Measurements from ENCODE around the gene BABAM2. TPM values are rescaled to one million over a fixed set of nuclear protein-coding genes. Genes with fewer than 3 reads are reported as not detected.

BABAM2 gene
- total and polyA plus RNA-seq, 10 of the 15 experiments (the other 5 are each of a cell fraction or from before 2014, with no cell fraction given) = 30.7 to 59.9 (median 44.5) TPM

GRCh38 chr2:28280619-28281018 lies 390.1 kb downstream of the BABAM2 start:
- ATAC-seq (no peak), FAIRE-seq (no peak), DNase-seq (ENCODE audit: low read depth, low spot score) (no peak)
- no peak overlapping the region for H3K27ac ChIP-seq (ENCODE audit: control insufficient read depth, insufficient read depth)
- H4K20me1 ChIP-seq (ENCODE audit: control insufficient read depth, insufficient read depth) = no peaks in the 10 kb centered on the region
- RAD21 ChIA-PET (ENCODE audit: unreplicated experiment) = no interaction called here
- no peaks in the 10 kb centered on the region for H3K9me3 ChIP-seq (replicated peaks; ENCODE audit: control insufficient read depth, insufficient read depth, low read length)
- no peak overlapping the region for H2AFZ ChIP-seq (ENCODE audit: control insufficient read depth, low read depth, low read length)
- peaks cover 5% of the 10 kb centered on the region; the same call in 1 of the 2 replicates for H3K4me1 ChIP-seq (ENCODE audit: control insufficient read depth, insufficient read depth, low read length)
- no peak overlapping the region for H3K4me2 ChIP-seq (ENCODE audit: control insufficient read depth, insufficient read depth)
- H3K4me3 ChIP-seq = no peak overlapping the region
- 97% methylated on average over 4 of the region's 4 CpGs for WGBS (ENCODE audit: insufficient coverage, insufficient replicate concordance, low lambda C conversion rate, missing lambda C conversion rate)
- CTCF ChIA-PET = no interaction called here
- H3K9ac ChIP-seq (ENCODE audit: control insufficient read depth, insufficient read depth, low read length) = no peak overlapping the region
- in situ Hi-C loops (cut with MboI) (no loop called here), intact Hi-C loops (cut with micrococcal nuclease; ENCODE audit: unreplicated experiment) (no loop called here)
- no peaks in the 10 kb centered on the region for H3K36me3 ChIP-seq (ENCODE audit: control insufficient read depth in 2 of 2, insufficient read depth in 2 of 2, low read length in 1 of 2)
- TF ChIP-seq SMARCA5 (IDR thresholded peaks at IDR 0.05) (no peak), SUZ12 (IDR thresholded peaks at IDR 0.05; ENCODE audit: unreplicated experiment) (no peak), DPF2 (IDR thresholded peaks at IDR 0.05) (no peak), BMI1 (IDR thresholded peaks at IDR 0.05; ENCODE audit: borderline replicate concordance) (no peak), ATF7 (IDR thresholded peaks at IDR 0.05; ENCODE audit: low read depth) (no peak), CTCF (IDR thresholded peaks at IDR 0.05 in 2 of 3, conservative IDR thresholded peaks at IDR 0.05 in 1 of 3; ENCODE audit: control insufficient read depth in 2 of 3, extremely low read depth in 1 of 3, insufficient read depth in 1 of 3, low read depth in 3 of 3, low read length in 3 of 3) (no peak), KDM1A (IDR thresholded peaks at IDR 0.05; ENCODE audit: borderline replicate concordance) (no peak), PRDM15 (CRISPR knock-in tag; IDR thresholded peaks at IDR 0.05) (no peak), IRF5 (IDR thresholded peaks at IDR 0.05; ENCODE audit: borderline replicate concordance) (no peak), PAX8 (IDR thresholded peaks at IDR 0.05) (no peak), ESRRA (IDR thresholded peaks at IDR 0.05; ENCODE audit: low read length) (no peak), MAX (IDR thresholded peaks at IDR 0.05; ENCODE audit: low read depth, low read length) (no peak), TCF7 (IDR thresholded peaks at IDR 0.05; ENCODE audit: borderline replicate concordance) (no peak), ELK1 (IDR thresholded peaks at IDR 0.05; ENCODE audit: low read depth, low read length) (no peak), ZNF384 (IDR thresholded peaks at IDR 0.05; ENCODE audit: borderline replicate concordance, low read depth, low read length) (no peak), ATF3 (IDR thresholded peaks at IDR 0.05; ENCODE audit: borderline replicate concordance, extremely low read depth, low read depth, low read length) (no peak), KLF5 (IDR thresholded peaks at IDR 0.05; ENCODE audit: partially characterized antibody) (no peak), NBN (IDR thresholded peaks at IDR 0.05) (no peak)
- BruUV-seq (replicated peaks) = no TSS peak
- H3K27me3 ChIP-seq (replicated peaks in 1 of 2; ENCODE audit: control insufficient read depth in 2 of 2, insufficient read depth in 2 of 2, low read length in 1 of 2) = no peaks in the 10 kb centered on the region
- SMC1A ChIA-PET (ENCODE audit: uncharacterized antibody, unreplicated experiment) = interaction anchor here (1.5 kb wide), 1 partner anchor 25 kb away, joined by 3 read pairs; no protein-coding TSS in a partner anchor
- POLR2A ChIA-PET = no interaction called here
- H3K79me2 ChIP-seq (ENCODE audit: control insufficient read depth, insufficient read depth, low read length) = no peaks in the 10 kb centered on the region
